DMS53 (cell line): ENCODE results near the gene ADGRL3.
"Not testable (repeated sequence)": the region's sequence is repeated elsewhere in the genome, so short reads cannot be mapped to it uniquely, and the experiment has no call there.

ENCODE experiments used
- DNase-seq: peaks from one replicate; lab custom pipeline; 2025; lab: John Stamatoyannopoulos, UW

Gene ADGRL3

GRCh38 chr4:61817071-61817470 lies 616.9 kb downstream of the ADGRL3 start:
- DNase-seq: no peak

GRCh38 chr4:61820136-61820535 lies 620.0 kb downstream of the ADGRL3 start:
- DNase-seq: no peak

GRCh38 chr4:61824454-61824853 lies 624.3 kb downstream of the ADGRL3 start:
- DNase-seq: no peak

GRCh38 chr4:61827907-61828391 lies 627.8 kb downstream of the ADGRL3 start:
- DNase-seq: no peak

- no peak for DNase-seq
Observed at GRCh38 chr4:61828960-61829359, 628.8 kb downstream of the ADGRL3 start.

- no peak for DNase-seq
Observed at GRCh38 chr4:61831987-61832386, 631.9 kb downstream of the ADGRL3 start.

- DNase-seq: no peak
Observed at GRCh38 chr4:61837395-61837794, 637.3 kb downstream of the ADGRL3 start.

GRCh38 chr4:61838072-61838471 lies 637.9 kb downstream of the ADGRL3 start:
- no peak for DNase-seq

GRCh38 chr4:61841714-61842113 lies 641.6 kb downstream of the ADGRL3 start:
- no peak for DNase-seq

GRCh38 chr4:61851126-61851525 lies 651.0 kb downstream of the ADGRL3 start:
- DNase-seq: no peak

GRCh38 chr4:61852105-61852504 lies 652.0 kb downstream of the ADGRL3 start:
- not testable (repeated sequence) for DNase-seq

- no peak for DNase-seq
Observed at GRCh38 chr4:61853041-61853440, 652.9 kb downstream of the ADGRL3 start.

- DNase-seq: no peak
Observed at GRCh38 chr4:61860376-61860775, 660.2 kb downstream of the ADGRL3 start.

- DNase-seq: no peak
Observed at GRCh38 chr4:61864286-61864685, 664.2 kb downstream of the ADGRL3 start.

- no peak for DNase-seq
Observed at GRCh38 chr4:61866378-61867030, 666.4 kb downstream of the ADGRL3 start.

- DNase-seq: no peak
Observed at GRCh38 chr4:61872983-61873382, 672.9 kb downstream of the ADGRL3 start.

- no peak for DNase-seq
Observed at GRCh38 chr4:61877266-61877665, 677.1 kb downstream of the ADGRL3 start.

- DNase-seq: no peak
Observed at GRCh38 chr4:61877893-61878292, 677.8 kb downstream of the ADGRL3 start.

- no peak for DNase-seq
Observed at GRCh38 chr4:61882381-61882780, 682.3 kb downstream of the ADGRL3 start.

GRCh38 chr4:61886131-61886530 lies 686.0 kb downstream of the ADGRL3 start:
- DNase-seq: no peak

- no peak for DNase-seq
Observed at GRCh38 chr4:61889117-61889516, 689.0 kb downstream of the ADGRL3 start.

- DNase-seq: no peak
Observed at GRCh38 chr4:61890321-61890720, 690.2 kb downstream of the ADGRL3 start.

- DNase-seq: no peak
Observed at GRCh38 chr4:61891953-61892352, 691.8 kb downstream of the ADGRL3 start.

- no peak for DNase-seq
Observed at GRCh38 chr4:61896634-61897033, 696.5 kb downstream of the ADGRL3 start.
